HG02571 (cell line): ENCODE data around the gene WIF1.

Source experiments
- ATAC-seq: cut with Tn5 transposase; IDR thresholded peaks from one replicate; pipeline ENCODE4 v1.9.1; 2021; ENCODE audit warnings: mild to moderate bottlenecking, moderate library complexity; ENCODE audit not compliant: unreplicated experiment

The WIF1 gene

GRCh38 chr12:65025136-65025535 is 96.0 kb downstream of the WIF1 start:
- ATAC-seq: no peak

DNA sequence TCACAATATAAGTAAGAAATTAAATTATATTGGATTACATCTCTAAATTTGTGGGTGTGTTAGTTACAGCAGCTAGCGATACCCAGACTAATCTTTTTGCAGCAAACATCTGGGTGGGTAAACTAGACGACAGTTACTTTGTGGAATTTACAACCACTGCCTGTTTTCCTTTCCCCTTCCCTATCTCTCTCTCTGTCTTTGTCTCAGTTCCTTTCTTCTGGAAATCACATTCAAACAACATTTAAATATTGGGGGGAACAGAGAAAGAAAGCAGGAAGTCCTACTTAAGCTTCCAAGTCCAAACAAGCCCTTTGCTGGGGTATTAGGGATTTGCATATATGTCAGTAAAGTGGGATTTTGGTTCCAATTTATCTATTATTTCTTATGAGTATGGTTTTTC is 97.6 kb downstream of the WIF1 start:
- no peak for ATAC-seq

DNA sequence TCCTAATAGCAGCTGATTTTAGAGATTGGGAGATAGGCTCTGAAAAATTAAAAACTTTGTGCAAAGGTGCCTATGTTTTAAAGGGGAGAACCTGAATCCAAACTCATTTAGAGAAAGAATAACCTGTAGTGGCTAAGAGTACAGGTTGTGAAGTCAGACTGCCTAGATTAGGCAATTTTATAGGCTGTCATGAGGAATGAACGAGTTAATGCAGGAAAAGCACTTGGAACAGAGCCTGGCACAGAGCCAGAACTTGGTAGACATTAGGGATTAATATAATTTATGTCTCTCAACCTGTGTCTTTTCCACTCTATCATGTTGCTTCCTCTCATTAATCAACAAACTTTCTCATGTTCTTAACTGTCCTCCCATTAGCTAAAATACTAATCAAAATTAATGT is 98.1 kb downstream of the WIF1 start:
- no peak for ATAC-seq

GRCh38 chr12:65022421-65022820 is 98.7 kb downstream of the WIF1 start:
- no peak for ATAC-seq

DNA sequence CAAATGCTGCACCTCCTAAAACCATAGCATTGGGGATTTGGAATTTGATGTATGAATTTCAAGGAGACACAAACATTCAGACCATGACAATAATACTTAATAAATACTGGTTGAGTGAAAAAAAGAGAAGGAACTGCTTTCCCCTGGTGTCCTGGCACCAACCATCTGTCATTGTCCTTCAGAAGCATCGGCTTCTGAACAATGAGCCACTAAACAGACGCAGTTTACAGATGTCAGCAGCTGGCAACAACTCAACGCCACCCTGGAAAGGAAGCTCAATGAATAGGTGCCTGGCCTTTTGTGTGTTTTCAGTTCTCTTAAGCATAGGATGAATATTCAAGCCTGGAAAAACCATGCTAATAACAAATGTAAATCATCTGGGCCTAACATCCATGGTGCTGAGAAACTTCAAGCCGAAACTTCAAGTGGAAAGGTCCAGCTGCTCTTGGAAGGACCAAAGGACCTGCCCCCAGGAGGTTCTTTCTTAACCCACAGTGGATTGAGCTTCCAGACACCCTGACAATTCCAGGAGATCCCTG is 101.3 kb downstream of the WIF1 start:
- ATAC-seq: no peak

DNA sequence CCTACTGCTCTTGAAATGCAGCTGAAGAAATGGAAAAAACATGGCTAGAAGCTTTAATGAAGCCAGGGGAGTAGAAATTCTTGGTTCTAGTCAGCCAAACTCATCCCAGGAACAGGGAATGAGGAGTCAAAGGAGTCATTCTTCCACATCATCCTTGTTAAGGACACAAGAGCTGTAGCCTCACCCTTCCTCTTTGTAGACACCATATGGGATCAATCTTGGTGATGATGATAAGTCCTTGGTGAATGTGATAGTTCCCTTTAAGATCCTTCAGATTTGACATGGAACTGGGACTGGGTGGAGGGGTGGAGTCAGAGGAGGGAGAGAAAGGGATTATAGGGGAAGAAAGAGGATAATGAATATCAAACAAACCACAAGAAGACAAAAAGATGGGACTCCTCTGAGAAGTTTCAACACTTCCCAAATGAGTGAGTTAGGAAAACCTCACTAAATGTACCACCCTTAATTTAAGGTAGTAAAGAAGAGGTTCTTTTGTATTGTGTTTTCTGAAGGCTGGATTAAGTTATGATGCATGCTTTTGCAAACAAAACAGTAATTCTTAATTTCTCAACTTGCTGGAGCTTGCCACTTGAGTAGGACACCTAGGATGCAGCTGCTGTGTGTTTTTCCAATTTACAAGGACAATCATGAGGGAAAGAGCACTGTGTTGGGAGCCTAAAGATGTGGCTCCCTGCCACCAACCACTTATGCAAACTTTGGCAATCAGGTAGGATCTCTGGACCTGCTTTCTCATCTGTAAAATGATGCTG is 104.0 kb downstream of the WIF1 start:
- no peak for ATAC-seq

DNA sequence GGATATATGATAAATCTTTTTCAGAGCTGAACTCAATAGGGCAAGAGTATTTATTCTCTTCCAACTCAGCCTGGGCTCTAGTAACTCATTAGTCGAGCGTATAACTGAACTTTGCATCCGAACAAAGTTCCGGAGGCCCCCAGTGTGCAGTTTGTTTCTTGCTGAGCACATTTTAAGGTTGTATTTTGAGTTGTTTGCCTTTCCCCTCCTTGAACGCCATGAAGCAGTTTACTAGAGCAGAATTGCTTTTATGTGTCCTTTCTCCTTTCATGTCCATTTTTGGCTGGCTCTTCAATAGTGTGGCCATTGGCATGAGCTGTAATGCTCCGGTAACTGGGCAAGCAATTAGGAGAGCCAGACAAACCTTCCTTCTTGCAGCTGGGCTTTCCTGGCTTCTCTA is 105.3 kb downstream of the WIF1 start:
- ATAC-seq: no peak

GRCh38 chr12:65014504-65015271 is 106.4 kb downstream of the WIF1 start:
- ATAC-seq: no peak

DNA sequence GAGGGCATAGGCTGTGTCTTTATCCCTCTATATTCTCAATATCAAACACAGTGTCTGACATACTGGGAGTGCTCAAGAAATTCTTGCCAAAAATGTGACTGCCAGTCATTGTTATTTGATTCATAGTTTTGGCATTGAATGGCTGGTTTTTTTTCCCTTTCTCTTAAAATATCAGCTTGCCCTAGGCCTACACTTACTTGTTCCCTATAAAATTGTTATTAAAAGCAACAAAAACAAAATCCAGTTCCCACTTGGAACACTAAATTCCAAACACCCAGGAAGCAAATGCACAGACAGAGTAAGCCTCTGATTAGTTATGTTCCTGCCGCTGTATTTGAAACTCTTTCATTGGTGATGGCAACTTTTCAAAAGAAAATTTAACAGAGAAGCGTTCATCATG is 110.7 kb downstream of the WIF1 start:
- ATAC-seq: no peak

DNA sequence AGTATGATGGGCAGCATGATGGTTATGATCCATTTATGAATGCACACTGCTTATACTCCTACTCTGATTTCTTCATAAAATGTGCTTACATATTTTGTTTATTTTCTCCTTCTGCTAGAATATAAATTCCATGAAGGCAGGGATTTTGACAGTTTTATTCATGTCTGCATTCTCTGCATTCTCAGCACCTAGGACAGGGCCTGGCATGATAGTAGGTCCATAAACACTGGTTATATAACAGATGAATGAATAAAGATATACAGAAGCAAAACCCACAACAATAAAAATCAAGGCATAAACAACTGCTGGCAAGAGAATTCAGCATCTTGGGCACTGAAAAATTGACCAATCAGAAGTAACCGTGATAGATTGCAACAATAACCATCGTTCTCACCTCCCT is 115.4 kb downstream of the WIF1 start:
- no peak for ATAC-seq

DNA sequence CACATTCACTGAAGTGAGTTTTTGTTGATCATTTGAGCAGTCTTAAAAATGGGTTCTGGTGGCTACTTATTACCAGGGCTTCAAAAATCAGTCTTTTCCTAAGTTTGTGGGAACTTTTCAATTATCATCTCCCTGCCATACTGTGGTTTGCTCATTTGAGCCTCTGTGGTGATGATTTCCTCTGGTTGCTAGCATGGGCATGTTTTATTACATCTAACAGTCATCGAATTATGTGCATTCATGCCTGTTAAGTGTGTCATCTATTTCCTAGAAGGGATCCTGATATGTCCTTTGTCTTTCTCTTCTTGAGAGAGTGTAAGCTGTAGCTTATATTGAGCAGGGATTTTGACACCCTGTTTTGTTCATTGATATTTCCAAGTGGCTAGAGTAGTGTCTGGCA is 116.8 kb downstream of the WIF1 start:
- no peak for ATAC-seq
